Stimulated activated CD4-positive, alpha-beta T cell treated with anti-CD3 and anti-CD28 coated beads, Interleukin-1b, Interleukin-23, amount 100 ng/mL, for 48 hours (primary cell): Measurements from ENCODE around the gene SPTBN2.

ENCODE experiments used
- DNase-seq: peaks from one replicate; pipeline ENCODE4 v3.0.0-alpha.2; 2020

SPTBN2 gene

GRCh38 chr11:66723693-66724092, 5.3 kb downstream of the SPTBN2 start:
- no peak for DNase-seq

GRCh38 chr11:66722745-66723651, 6.0 kb downstream of the SPTBN2 start:
- DNase-seq: no peak

- no peak for DNase-seq
Measured at GRCh38 chr11:66721939-66722338, 7.1 kb downstream of the SPTBN2 start.

- no peak for DNase-seq
Measured at GRCh38 chr11:66720899-66721470, 8.0 kb downstream of the SPTBN2 start.

GRCh38 chr11:66720223-66720898, 8.7 kb downstream of the SPTBN2 start:
- peak; percentile 70 for DNase-seq

GRCh38 chr11:66719111-66719872, 9.7 kb downstream of the SPTBN2 start:
- no peak for DNase-seq

- DNase-seq: no peak
Measured at GRCh38 chr11:66718320-66718971, 10.6 kb downstream of the SPTBN2 start.

- DNase-seq: no peak
Measured at GRCh38 chr11:66717925-66718319, 11.1 kb downstream of the SPTBN2 start.

- no peak for DNase-seq
Measured at GRCh38 chr11:66716996-66717395, 12.0 kb downstream of the SPTBN2 start.

- no peak for DNase-seq
Measured at GRCh38 chr11:66715346-66716085, 13.5 kb downstream of the SPTBN2 start.

GRCh38 chr11:66713746-66714480, 15.1 kb downstream of the SPTBN2 start:
- DNase-seq: no peak

- DNase-seq: no peak
Measured at GRCh38 chr11:66710384-66710930, 18.6 kb downstream of the SPTBN2 start.

GRCh38 chr11:66708701-66709100, 20.3 kb downstream of the SPTBN2 start:
- no peak for DNase-seq

- DNase-seq: no peak
Measured at GRCh38 chr11:66708094-66708493, 20.9 kb downstream of the SPTBN2 start.

- DNase-seq: no peak
Measured at GRCh38 chr11:66707486-66707885, 21.5 kb downstream of the SPTBN2 start.

- no peak for DNase-seq
Measured at GRCh38 chr11:66706989-66707388, 22.0 kb downstream of the SPTBN2 start.

- no peak for DNase-seq
Measured at GRCh38 chr11:66705587-66706335, 23.3 kb downstream of the SPTBN2 start.

- DNase-seq: no peak
Measured at GRCh38 chr11:66704659-66705360, 24.2 kb downstream of the SPTBN2 start.
